ENCODE measurements around the gene CREB5.
"Not testable (repeated sequence)": the region's sequence is repeated elsewhere in the genome, so short reads cannot be mapped to it uniquely, and the experiment has no call there.

CREB5 gene

DNA sequence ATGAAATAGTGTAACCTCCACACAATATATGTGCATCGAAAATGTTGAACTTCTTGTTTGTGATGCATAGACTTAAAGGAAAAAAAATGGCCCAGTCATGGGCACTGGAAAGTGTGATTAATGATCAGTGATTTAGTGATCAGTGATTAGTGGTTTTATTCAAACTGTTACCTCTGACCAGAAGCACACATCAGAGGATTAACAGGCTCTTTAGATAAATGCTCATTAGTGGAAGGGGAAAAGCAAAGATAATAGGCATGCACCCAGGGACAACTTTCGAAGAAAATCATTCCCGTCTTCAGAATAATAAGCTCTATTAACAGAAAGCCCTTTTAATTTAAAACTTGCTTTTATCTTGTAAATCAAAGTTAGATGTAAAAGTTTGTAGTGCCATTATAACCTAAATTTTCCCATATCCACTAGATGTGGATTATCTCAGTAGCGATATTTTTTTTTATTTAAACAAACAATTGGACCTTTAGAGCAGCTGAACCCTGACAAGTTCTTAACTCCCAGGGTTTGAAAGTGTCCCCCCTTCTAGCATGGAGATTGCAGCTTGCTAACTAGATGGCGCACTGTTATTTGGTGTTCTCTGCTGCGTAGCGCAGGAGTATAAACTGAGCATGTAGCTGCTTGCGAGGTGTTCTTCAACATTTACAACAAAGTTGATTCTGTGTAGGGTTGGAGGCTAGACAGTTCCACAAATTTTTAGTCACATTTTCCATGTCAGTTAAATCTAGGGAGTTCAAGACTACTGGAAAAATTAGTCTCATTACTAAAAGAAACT, at the start of gene CREB5:
TSS of gene CREB5 (plus strand) at position 643 of the 787 bp plus-strand sequence. CDS start 397 bp downstream, outside the sequence.
- no peak for DNase-seq (ENCODE audit: low spot score)

DNA sequence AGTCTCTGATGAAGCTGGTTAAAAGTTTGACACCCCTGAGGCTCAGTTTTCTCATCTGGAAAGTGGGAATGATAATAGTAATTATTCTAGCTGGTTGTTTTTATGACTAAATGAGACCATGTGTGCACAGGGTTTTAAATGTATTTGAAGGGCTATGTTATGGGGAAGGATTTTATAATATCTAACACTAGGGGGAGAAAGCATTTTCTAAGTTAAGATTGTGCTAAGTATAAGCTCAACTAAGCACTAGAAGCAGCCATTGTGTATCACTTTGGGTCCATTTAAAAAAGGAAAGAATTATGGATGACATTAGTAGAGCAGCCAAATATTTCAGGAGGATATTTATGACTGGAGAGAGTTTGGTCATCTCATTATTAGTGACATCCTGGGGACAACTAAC, 49.5 kb upstream of the CREB5 start:
- no peak for DNase-seq (ENCODE audit: low spot score)

GRCh38 chr7:28364082-28364481, 48.2 kb upstream of the CREB5 start:
- DNase-seq (ENCODE audit: low spot score) = no peak

DNA sequence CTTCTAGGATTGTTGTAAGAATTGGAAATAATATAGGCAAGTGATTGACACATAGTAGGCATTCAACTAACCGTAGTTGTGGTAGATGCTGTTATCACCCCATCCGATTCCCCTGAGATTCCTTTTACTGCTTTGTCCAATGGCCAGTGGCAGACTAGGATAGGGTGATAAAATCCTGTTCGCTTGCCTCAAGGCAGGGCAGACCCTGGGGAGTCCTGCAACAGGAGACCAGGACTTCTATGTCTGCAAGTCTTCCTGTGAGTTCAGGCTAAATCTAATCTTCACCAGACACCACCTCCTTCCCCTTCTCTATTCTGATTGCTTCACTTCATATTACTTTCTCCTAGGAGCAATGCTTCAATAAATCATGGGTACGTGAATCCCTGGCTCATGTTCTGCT, 42.8 kb upstream of the CREB5 start:
- DNase-seq (ENCODE audit: low spot score) = no peak

DNA sequence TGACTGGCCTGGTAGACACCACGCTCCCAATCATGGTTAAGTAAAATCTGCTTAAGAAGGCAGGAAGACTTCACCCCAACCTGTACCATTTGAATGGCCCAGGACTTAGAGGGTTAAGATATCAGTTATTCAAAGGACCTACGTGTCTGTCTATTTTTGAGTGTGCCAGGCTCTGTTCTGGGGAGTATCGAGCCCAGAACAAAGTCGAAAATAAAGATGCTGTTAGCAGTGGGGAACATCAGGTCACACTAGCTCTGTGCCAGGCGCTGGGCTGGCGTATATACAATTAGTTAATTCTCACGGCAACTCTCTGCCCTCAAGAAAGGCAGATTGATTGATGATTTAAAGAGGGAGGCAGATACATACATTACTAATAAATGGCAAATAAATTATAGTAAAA, 40.5 kb upstream of the CREB5 start:
- no peak for DNase-seq (ENCODE audit: low spot score)

- no peak for DNase-seq (ENCODE audit: low spot score)
Measured at GRCh38 chr7:28373990-28374389, 38.3 kb upstream of the CREB5 start.

- no peak for DNase-seq (ENCODE audit: low spot score)
Measured at GRCh38 chr7:28375729-28376128, 36.6 kb upstream of the CREB5 start.

DNA sequence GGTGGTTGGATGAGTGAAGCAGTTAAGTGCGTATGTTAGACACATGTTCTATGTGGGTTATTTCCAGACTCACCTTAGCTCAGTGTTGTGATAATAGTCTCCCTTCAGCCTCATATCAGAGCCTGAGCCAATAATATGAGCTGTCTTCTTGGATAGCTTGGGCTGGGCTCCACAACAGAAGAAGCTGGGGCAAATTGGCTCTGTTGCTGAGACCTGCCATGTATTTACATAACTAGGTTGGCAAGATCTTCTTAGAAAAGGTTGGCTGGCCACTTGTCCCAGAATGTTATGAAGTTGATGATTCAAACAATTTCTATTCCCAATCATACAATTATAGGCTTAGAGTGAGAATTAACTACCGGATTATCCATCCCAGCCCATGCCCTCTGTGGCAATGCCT, 35.7 kb upstream of the CREB5 start:
- no peak for DNase-seq (ENCODE audit: low spot score)

DNA sequence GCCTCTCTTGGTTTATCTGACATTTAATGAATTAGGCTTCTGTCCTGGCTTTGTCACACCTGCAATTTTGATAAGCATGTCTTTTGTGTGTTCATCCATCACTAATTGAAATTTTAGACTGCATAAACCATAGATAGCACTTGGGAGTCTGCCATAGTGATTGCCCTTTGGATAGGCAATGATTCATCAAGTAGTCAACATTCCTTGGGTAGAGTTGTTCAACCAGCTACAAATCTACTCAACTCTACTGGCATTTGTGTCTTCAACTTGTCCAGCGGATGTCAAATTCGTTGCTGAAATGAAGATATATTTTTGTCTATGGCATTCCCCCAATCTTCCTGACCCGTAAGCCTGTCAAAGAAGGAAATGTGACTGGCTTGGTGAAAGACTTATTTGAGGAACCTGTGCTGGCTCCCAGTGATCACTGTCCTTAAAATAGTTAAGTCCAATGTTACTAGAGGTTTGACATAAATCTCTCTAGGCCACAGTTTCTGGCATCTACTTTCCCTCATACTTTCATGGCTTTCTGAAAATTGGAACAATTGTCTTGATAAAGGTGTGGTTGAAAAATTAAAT, 33.7 kb upstream of the CREB5 start:
- no peak for DNase-seq (ENCODE audit: low spot score)

- no peak for DNase-seq (ENCODE audit: low spot score)
Measured at GRCh38 chr7:28381466-28381865, 30.9 kb upstream of the CREB5 start.

- DNase-seq (ENCODE audit: low spot score) = no peak
Measured at GRCh38 chr7:28382144-28382543, 30.2 kb upstream of the CREB5 start.

GRCh38 chr7:28383975-28384374, 28.3 kb upstream of the CREB5 start:
- no peak for DNase-seq (ENCODE audit: low spot score)

DNA sequence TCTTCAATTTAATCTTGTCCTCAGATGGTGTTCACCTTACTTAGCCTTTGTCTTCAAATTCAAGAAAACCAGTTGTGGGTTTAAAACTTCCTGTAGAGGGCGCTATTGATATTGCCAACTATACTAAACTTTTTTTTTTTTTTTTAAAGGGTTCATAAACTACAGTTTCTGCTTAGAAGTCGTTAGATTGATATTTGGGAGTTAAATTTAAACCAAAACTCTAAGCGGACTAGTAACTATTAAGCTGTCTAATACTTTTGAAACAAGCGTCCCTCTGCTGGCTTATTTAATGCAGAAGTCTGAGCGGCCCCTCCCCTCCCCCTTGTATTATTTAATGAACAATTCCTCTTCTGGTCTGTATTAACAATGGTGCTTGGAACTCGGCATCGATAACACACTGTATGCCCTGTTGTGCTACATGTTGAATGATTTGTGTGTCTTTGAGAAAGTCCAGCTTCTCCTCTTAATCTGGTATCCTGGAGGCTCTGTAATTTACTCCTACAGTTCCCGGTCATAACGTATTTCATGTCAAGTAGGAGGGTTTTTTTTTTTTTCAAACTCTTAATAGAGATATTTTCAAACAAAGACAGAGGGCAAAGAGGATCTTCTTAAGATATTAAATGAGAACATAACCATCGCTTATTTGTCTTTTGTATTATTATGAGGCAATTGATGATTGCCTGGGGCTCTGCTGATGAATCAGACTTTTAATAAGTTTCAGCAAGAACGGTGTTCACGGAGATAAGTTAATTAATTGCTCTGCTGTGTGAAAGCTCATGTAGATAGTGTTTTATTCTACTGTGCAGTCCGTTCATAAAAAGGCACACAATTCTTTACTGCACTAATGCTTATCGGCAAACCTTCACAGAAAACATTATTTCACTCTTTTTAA, 22.6 kb upstream of the CREB5 start:
- DNase-seq (ENCODE audit: low spot score) = peak; percentile 76

DNA sequence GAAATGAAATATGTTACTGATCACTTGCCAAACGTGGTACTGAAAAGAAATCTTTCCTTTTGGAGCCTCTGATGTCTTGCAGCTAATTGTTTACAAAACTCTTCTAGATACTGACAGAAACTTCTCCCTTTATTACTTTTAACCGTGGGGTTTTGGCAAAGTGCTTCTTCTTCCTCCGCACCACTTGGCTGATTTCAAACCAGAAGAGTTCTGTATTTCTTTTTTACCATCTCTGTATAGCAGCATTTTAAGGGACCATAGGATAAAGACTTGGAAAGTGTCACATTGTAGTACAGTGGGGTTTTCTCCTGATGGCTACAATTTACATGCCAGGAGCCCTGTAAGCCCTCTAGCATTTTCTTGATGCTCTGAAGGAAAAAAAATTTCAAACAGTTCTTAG, 21.9 kb upstream of the CREB5 start:
- no peak for DNase-seq (ENCODE audit: low spot score)

DNA sequence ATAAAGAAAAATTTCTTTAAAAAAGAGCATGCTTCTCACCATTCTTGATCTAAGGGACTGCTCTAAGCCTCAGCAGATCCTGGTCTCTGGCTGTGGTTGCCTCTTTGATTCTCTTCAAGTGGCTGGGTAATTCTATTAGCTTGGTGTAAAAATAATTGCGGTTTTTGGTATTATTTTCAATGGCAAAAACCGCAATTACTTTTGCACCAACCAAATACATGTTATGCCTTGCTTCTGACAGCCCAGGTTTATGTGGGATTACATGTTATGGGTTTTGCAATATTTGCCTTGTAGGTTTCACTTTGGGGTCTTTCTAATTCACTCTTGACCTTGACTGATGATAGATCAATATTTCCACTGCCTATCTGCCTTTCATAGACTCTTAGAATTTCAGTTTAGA, 20.0 kb upstream of the CREB5 start:
- no peak for DNase-seq (ENCODE audit: low spot score)

DNA sequence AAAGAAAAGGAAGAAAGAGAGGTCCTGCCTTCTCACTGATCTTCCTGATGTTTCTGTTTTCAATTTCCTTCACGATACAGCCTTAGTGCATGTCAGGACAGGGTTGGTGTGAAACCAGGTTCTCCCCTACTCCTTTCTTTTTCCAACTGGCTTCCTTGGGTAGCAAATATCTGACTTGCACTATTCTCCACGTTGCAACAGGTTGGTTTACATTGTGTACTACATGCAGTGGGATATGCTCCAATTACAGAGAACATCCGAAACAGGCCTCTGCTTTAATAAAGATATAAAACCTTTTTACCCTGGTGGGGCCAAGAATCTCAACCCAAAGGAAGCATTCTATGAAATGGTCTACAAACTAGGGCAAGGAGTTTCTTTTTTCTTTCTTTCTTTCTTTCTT, 16.9 kb upstream of the CREB5 start:
- DNase-seq (ENCODE audit: low spot score) = no peak

DNA sequence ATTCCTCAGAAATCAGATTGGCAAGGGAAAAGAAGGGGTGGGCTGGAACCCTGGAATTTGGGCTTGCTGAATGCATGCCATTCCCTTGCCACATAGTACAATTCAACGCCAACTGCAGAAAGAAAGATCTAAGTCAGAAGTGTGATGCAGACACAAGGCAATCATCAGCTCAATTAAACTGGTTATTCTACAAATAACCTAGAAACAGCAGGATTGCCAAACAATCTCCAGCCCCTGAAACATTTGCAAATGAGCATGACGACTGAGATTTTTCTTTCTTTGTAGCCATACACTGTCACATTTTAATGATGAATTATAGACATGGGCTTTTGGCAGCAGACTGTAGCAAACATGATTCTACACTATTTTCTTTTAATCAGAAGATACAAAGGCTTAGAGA, 16.5 kb upstream of the CREB5 start:
- DNase-seq (ENCODE audit: low spot score) = no peak

DNA sequence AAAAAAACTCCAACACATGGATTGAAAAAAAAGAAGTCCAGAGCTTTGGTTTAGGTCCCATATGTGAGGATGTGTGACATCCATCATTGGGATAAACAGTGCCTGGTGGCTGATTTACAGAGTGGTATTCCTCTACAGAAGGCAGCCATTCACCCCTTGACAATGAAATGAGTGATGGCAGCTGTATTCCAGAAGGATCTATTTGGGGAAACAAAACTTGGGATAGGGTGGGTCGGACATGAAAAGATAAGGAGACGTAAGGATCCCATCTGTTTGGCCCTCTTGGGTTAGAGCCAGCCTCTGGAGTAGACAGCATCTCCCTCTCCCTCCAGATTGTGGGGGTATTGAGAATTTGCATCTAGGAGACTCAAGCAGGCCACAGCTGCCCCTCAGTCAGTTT, 15.2 kb upstream of the CREB5 start:
- no peak for DNase-seq (ENCODE audit: low spot score)

- DNase-seq (ENCODE audit: low spot score) = no peak
Measured at GRCh38 chr7:28400838-28401360, 11.4 kb upstream of the CREB5 start.

DNA sequence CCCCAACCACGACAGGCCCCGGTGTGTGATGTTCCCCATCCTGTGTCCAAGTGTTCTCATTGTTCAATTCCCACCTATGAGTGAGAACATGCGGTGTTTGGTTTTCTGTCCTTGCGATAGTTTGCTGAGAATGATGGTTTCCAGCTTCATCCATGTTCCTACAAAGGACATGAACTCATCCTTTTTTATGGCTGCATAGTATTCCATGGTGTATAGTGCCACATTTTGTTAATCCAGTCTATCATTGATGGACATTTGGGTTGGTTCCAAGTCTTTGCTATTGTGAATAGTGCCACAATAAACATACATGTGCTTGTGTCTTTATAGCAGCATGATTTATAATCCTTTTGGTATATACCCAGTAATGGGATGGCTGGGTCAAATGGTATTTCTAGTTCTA, 10.8 kb upstream of the CREB5 start:
- DNase-seq (ENCODE audit: low spot score) = not testable (repeated sequence)

DNA sequence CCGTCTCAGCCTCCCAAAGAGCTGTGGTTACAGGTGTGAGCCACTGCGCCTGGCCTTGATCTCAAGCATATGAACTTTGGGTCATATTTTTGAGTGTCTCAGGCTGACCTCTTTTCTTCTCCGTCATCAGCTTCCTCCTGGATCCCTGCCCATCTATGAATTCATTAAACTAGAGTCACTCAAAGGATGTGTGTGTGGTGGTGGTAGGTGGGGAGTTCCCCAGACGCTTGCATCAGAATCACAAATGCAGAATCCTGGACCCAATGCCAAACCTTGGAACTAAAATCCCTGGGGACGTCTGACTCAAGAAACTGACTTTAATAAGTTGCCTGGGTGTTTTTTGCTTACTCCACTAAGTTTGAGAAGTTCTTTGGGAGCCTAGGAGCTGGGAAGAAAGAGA, 6.7 kb upstream of the CREB5 start:
- peak; percentile 61 for DNase-seq (ENCODE audit: low spot score)

DNA sequence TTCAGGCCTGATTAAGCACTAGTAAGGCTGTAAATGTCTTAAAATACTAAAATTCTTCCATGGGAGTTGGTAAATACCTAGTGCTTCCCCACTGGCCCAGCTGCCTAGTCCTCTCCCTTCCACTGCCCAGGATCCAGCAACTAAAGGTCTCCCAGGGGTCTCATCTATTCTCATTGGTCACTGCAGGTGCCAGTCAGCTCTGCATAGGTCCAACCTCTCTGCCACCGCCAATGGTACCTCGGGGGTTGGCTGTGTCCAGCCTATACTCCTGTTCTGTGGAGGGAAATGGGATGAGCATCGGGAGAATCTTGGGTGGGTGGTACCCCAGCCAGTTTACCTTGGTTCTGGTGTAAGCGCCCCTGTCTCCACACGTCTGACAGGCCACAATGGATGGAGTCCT, 6.1 kb upstream of the CREB5 start:
- no peak for DNase-seq (ENCODE audit: low spot score)

DNA sequence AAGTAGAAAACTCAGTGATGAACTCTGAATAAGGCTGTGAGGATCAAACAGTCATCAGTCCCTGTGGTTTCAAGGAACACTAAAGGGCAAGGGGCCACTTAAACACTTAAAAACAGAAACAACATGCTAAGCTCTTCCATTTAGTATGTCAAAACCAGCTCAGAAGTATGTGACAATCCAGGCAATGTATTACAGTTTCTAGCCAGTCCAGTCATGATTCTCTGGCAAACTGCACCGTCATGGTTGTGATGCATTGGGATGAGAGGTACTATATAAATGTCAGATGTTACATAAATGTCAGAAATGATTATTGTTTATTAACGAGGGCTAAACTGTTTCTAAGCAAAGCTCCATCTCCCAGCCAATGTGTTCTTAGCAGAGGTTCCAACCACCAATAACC, 4.7 kb upstream of the CREB5 start:
- peak; percentile 30 for DNase-seq (ENCODE audit: low spot score)

Data from RKO (cell line).